HEK293T (cell line): ENCODE data around the gene JRKL.
A peak's percentile ranks its signal among the peaks of the same experiment; 100 is the strongest.

Source experiments
- CTCF ChIA-PET: fragments of 350-600 bp; formaldehyde crosslinking; extraction: SDS; loops from one replicate; lab custom pipeline; 2021; ENCODE audit warnings: antibody characterized with exemption, inconsistent platforms; lab: Yijun Ruan, JAX
- POLR2A ChIA-PET: fragments of 350-600 bp; formaldehyde crosslinking; extraction: SDS; loops from one replicate; lab custom pipeline; 2020; ENCODE audit warnings: antibody characterized with exemption, inconsistent platforms; lab: Yijun Ruan, JAX
- DNase-seq: peaks from one replicate; pipeline ENCODE4 v3.0.0; 2012; ENCODE audit warnings: mixed read lengths; ENCODE audit errors: extremely low spot score
- ARNT ChIP-seq: fragments of 450-650 bp; IDR thresholded peaks from 2 replicates; pipeline ENCODE4 v1.6.1; 2017; ENCODE audit warnings: mild to moderate bottlenecking
- BHLHE40 ChIP-seq: fragments of 450-650 bp; IDR thresholded peaks from 2 replicates; pipeline ENCODE4 v1.6.1; 2016; ENCODE audit warnings: mild to moderate bottlenecking, moderate library complexity, borderline replicate concordance
- CTBP1 ChIP-seq: fragments of 450-650 bp; IDR thresholded peaks from 2 replicates; pipeline ENCODE4 v1.6.1; 2016; ENCODE audit warnings: borderline replicate concordance
- ELF4 ChIP-seq: fragments of 450-650 bp; IDR thresholded peaks from 2 replicates; pipeline ENCODE4 v1.6.1; 2017; ENCODE audit warnings: antibody characterized with exemption
- FOXA1 ChIP-seq: fragments of 450-650 bp; IDR thresholded peaks from 2 replicates; pipeline ENCODE4 v1.6.1; 2016; ENCODE audit warnings: mild to moderate bottlenecking
- FOXK2 ChIP-seq: fragments of 450-650 bp; IDR thresholded peaks from 2 replicates; pipeline ENCODE4 v1.6.1; 2016; ENCODE audit warnings: mild to moderate bottlenecking
- HDGF ChIP-seq: fragments of 450-650 bp; IDR thresholded peaks from 2 replicates; pipeline ENCODE4 v1.6.1; 2017; ENCODE audit warnings: antibody characterized with exemption, borderline replicate concordance
- L3MBTL2 ChIP-seq: fragments of 450-650 bp; conservative IDR thresholded peaks from 2 replicates; pipeline ENCODE4 v1.6.1; 2016; ENCODE audit warnings: mild to moderate bottlenecking
- LEF1 ChIP-seq: fragments of 450-650 bp; IDR thresholded peaks from 2 replicates; pipeline ENCODE4 v1.6.1; 2017; ENCODE audit warnings: mild to moderate bottlenecking, borderline replicate concordance
- NFRKB ChIP-seq: fragments of 450-650 bp; IDR thresholded peaks from 2 replicates; pipeline ENCODE4 v1.6.1; 2016; ENCODE audit warnings: mild to moderate bottlenecking, moderate library complexity
- SP1 ChIP-seq: fragments of 450-650 bp; IDR thresholded peaks from 2 replicates; pipeline ENCODE4 v1.6.1; 2017
- SUZ12 ChIP-seq: fragments of 450-650 bp; IDR thresholded peaks from 2 replicates; pipeline ENCODE4 v1.6.1; 2016; ENCODE audit warnings: mild to moderate bottlenecking
- TARDBP ChIP-seq: fragments of 450-650 bp; IDR thresholded peaks from 2 replicates; pipeline ENCODE4 v1.6.1; 2016
- ZNF384 ChIP-seq: fragments of 450-650 bp; IDR thresholded peaks from 2 replicates; pipeline ENCODE4 v1.6.1; 2016
- TF ChIP-seq, protein P1 (sequence below): fragments of 450-650 bp; IDR thresholded peaks from 2 replicates; pipeline ENCODE4 v1.6.1; 2016

The JRKL gene

DNA sequence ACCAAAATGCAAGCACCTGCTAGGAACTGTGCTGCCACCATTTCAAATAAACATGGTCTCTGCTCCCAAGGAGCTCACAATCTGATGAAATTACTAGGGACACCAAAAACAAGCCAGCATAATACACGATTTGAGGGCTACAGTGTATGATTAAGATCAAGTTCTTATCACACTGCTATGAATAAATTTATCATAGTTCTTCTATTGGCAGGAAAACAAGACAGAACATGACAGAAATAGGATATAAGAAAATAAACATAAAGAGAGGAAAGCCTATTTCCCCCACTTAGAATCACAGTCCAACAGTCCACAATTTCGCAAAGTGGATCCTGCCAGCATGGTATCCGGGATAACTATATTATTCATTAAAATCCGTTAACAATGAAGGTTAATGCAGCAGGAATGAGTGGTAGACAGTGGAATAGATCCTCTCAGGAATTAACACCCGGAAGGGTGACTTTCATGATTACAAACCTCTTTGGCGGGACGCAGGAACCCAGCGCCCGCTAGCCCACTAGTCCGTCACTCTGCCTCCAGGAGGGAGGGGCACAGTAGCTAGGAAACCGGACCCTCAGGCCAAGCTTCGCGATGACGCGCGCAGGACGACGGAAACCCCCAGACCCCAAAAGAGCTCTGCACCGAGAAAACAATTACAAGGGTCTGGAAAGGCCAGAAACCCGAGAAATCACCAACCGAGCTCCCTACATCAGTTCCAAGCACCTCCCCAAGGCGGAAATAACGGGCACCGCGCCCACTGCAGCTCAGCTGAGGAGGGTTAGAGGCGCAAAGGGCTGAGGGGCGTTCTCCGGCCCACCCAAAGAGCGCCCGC lies 708 bp upstream of the JRKL start:
- TF ChIP-seq, protein P1, sequence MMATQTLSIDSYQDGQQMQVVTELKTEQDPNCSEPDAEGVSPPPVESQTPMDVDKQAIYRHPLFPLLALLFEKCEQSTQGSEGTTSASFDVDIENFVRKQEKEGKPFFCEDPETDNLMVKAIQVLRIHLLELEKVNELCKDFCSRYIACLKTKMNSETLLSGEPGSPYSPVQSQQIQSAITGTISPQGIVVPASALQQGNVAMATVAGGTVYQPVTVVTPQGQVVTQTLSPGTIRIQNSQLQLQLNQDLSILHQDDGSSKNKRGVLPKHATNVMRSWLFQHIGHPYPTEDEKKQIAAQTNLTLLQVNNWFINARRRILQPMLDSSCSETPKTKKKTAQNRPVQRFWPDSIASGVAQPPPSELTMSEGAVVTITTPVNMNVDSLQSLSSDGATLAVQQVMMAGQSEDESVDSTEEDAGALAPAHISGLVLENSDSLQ: peak; percentile 36
- no peak for TF ChIP-seq CTBP1
- TF ChIP-seq SP1: no peak
- DNase-seq: peak; percentile 61
- POLR2A ChIA-PET: interaction anchor here (0.5 to 2.2 kb wide), 15 partner anchors 12 to 1296 kb away, joined by 3 to 22 read pairs (median 3); partner anchors contain the start of genes CEP57, FAM76B and MAML2
- CTCF ChIA-PET: interaction anchor here (1.0 to 1.3 kb wide), 3 partner anchors 46 to 540 kb away, joined by 3 to 4 read pairs (median 3); partner anchors contain the start of gene MAML2

DNA sequence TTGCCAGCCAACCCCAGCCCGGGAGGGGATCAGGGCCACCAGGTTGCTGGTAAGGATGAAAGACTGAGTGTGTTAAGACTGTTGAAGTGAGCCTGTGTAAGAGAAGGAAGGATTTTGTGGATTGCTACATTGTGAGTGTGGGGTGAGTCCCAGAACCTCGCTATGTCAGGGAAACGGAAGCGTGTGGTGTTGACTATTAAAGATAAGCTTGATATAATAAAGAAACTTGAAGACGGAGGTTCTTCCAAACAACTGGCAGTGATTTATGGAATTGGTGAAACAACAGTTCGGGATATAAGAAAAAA lies 627 bp downstream of the JRKL start:
- TF ChIP-seq ZNF384: no peak
- TF ChIP-seq, protein P1: peak; percentile 50; the same call in 1 of the 2 replicates
- CTCF ChIA-PET: interaction anchor here (1.3 kb wide), 1 partner anchor 541 kb away, joined by 3 read pairs; no protein-coding TSS in a partner anchor
- peak; percentile 10 for DNase-seq
- POLR2A ChIA-PET: interaction anchor here (1.0 to 1.6 kb wide), 4 partner anchors 13 to 147 kb away, joined by 3 to 4 read pairs (median 3); no protein-coding TSS in a partner anchor

DNA sequence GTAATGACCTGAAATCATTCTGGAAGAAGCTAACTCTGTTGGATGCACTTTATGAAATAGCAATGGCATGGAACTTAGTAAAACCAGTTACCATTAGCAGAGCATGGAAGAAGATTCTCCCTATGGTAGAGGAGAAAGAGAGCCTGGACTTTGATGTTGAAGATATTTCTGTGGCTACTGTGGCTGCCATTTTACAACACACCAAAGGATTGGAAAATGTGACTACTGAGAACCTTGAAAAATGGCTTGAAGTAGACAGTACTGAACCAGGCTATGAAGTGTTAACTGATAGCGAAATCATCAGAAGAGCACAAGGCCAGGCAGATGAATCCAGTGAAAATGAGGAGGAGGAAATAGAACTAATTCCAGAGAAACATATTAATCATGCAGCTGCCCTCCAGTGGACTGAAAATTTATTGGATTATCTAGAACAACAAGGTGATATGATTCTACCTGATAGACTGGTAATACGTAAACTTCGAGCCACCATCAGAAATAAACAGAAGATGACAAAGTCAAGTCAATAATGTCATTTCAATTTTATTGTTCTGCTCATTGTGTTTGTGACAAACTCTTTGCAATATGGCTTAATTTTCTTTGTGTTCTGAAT lies 2.0 kb downstream of the JRKL start:
- POLR2A ChIA-PET: no interaction called here
- no peak for DNase-seq
- CTCF ChIA-PET: no interaction called here
- TF ChIP-seq L3MBTL2 (no peak), ELF4 (no peak), SUZ12 (no peak), NFRKB (no peak), TARDBP (no peak), HDGF (no peak), ZNF384 (no peak), FOXA1 (no peak)

DNA sequence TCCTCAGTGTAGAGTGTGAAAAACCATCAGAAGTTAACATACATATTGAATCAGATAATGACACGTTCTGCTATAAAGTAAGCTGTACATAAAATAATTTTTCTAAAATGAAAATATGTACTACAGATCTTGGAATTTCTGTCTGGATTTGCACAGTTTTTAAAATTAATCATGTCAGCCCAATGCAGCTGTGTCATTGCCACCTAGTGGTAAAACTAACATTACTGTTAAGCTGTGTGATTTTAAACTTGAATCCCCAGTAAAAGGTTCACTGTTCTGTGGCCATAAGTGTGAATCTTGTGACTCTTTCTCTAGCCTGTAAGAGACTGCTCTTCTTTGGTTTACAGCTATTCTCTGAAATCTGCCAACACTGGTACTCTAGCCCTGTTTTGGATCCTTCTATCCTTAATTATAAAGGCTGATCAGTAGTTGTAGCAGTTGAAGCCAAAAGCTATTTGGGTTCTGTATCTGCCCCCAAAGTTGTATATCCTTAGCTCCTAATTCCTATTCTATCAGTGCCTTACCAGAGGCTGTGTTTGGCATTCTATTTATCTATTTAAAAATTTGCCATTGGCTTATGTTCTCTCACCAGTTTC lies 4.0 kb downstream of the JRKL start:
- ChIA-PET CTCF (interaction anchor here (0.6 to 1.5 kb wide), 5 partner anchors 10 to 607 kb away, joined by 3 to 11 read pairs (median 7); no protein-coding TSS in a partner anchor), POLR2A (interaction anchor here (1.1 to 1.3 kb wide), 2 partner anchors 51 to 559 kb away, joined by 3 read pairs; partner anchors contain the start of gene MAML2)
- TF ChIP-seq, protein P1: peak; percentile 69
- no peak for TF ChIP-seq ARNT
- no peak for TF ChIP-seq CTBP1
- peak; percentile 17 for DNase-seq

DNA sequence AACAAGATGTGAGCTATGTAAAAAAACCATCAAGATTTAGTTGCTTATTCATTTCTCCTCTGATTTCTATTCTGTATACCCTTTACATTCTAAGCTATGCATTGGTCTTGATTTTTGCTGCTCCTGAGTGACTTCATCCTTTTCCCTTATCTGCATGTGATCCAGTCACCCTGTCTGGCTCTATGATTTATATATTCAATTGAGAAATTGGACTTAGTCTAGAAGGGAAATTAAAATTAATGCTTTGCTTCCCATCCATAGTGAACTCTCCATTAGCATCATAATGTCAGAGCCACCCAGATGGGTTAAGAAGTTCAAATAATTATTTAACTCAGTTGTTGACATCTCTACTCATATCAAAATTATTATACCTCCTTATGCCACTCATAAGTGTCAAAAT lies 5.0 kb downstream of the JRKL start:
- ChIA-PET POLR2A (interaction anchor here (1.1 kb wide), 1 partner anchor 559 kb away, joined by 3 read pairs; no protein-coding TSS in a partner anchor), CTCF (interaction anchor here (1.3 kb wide), 1 partner anchor 559 kb away, joined by 7 read pairs; no protein-coding TSS in a partner anchor)
- no peak for DNase-seq
- no peak for TF ChIP-seq NFRKB
- TF ChIP-seq BHLHE40: no peak
- no peak for TF ChIP-seq LEF1
- TF ChIP-seq SUZ12: no peak
- no peak for TF ChIP-seq CTBP1
- TF ChIP-seq SP1: no peak
- TF ChIP-seq ELF4: no peak
- no peak for TF ChIP-seq ZNF384
- TF ChIP-seq FOXK2: no peak
- no peak for TF ChIP-seq ARNT
- TF ChIP-seq L3MBTL2: no peak
- no peak for TF ChIP-seq HDGF
- no peak for TF ChIP-seq TARDBP
- TF ChIP-seq, protein P1: no peak

DNA sequence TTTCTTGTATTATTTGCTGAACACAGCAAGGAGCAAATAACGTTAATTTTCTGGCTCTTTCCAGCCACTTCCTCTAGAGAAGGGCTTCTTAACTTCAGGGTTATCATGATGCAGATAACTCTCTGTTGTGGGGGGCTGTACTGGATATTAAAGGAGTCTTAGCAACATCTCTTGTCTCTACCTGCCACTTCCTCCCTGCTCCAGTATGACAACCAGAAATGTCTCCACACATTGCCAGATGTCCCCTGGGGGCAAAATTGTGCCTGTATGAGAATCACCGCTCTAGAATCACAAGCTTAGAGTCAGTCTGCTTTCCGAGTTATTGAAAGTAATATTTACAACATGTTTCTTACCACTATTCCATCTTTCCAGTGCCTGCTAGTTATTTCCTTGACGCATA lies 6.8 kb downstream of the JRKL start:
- ChIA-PET CTCF (interaction anchor here (0.7 kb wide), 1 partner anchor 338 kb away, joined by 3 read pairs; no protein-coding TSS in a partner anchor), POLR2A (no interaction called here)
- DNase-seq: no peak
- no peak for TF ChIP-seq SP1
- TF ChIP-seq FOXK2: no peak
- TF ChIP-seq L3MBTL2: no peak
- TF ChIP-seq ELF4: no peak
- TF ChIP-seq NFRKB: no peak
- TF ChIP-seq SUZ12: no peak
- no peak for TF ChIP-seq FOXA1
- no peak for TF ChIP-seq CTBP1
- no peak for TF ChIP-seq BHLHE40
- TF ChIP-seq HDGF: no peak
- no peak for TF ChIP-seq LEF1
